ENCODE data around the gene ANG. TPM values are rescaled to one million over a fixed set of nuclear protein-coding genes. Genes with fewer than 3 reads are reported as not detected.

Gene ANG
- total and polyA plus RNA-seq, 2 of the 8 experiments (the other 6 are each of a cell fraction or from before 2014, with no cell fraction given): 2.2 to 4.6 TPM

DNA sequence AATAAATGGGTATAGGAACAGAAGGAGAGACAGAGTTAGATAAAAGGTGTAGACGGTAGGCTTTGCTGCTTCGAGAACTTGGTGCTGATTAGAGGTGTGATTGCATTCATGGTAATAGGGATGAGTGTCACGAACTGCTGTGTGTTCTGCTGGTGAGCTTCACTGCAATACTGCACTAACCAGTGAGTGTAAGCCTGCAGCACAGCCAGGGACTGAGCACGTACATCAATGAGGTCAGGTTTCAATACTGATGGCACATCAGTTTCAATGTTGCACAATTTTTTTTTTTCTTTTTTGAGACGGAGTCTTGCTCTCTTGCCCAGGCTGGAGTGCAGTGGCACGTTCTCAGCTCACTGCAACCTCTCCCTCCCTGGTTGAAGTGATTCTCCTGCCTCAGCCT is 32.2 kb downstream of the ANG start:
- Histone ChIP-seq H3K23ac (ENCODE audit: insufficient read length) (no peak overlapping the region), H3K27ac (ENCODE audit: low read depth, low read length) (no peak overlapping the region), H2BK5ac (ENCODE audit: low read depth, low read length) (no peak overlapping the region), H2BK120ac (replicated peaks; ENCODE audit: low read depth, low read length) (no peak overlapping the region), H3K56ac (replicated peaks; ENCODE audit: insufficient read length, low read depth, low read length) (no peak overlapping the region), H4K91ac (replicated peaks; ENCODE audit: insufficient read length, low read length) (no peak overlapping the region), H3K9me3 (ENCODE audit: insufficient read depth in 2 of 2, low read depth in 1 of 2, low read length in 1 of 2) (no peaks in the 10 kb centered on the region), H3K4me3 (ENCODE audit: extremely low read depth in 1 of 4, insufficient read depth in 2 of 4, low read depth in 3 of 4, low read length in 4 of 4) (no peak overlapping the region), H3K14ac (ENCODE audit: insufficient read length) (no peak overlapping the region), H4K8ac (ENCODE audit: extremely low read depth, insufficient read depth, low read length) (no peak overlapping the region), H2AK5ac (ENCODE audit: low read depth, low read length) (no peak overlapping the region), H3K18ac (ENCODE audit: extremely low read depth, low read length) (no peak overlapping the region), H2BK20ac (ENCODE audit: low read length) (no peak overlapping the region), H3K9ac (replicated peaks in 1 of 4; ENCODE audit: extremely low read depth in 1 of 4, low read depth in 3 of 4, low read length in 3 of 4) (no peak overlapping the region), H3K4me1 (replicated peaks in 1 of 4; ENCODE audit: control insufficient read depth in 3 of 4, insufficient read depth in 4 of 4, low read length in 3 of 4) (no peaks in the 10 kb centered on the region), H3K4ac (replicated peaks; ENCODE audit: insufficient read length, low read depth, low read length) (no peak overlapping the region), H3K4me2 (ENCODE audit: insufficient read depth in 1 of 2, low read depth in 2 of 2, low read length in 2 of 2) (no peak overlapping the region), H2BK15ac (ENCODE audit: low read length) (no peak overlapping the region), H3K23me2 (ENCODE audit: low read depth, low read length) (no peaks in the 10 kb centered on the region), H2AFZ (ENCODE audit: low read length) (no peak overlapping the region), H4K5ac (ENCODE audit: insufficient read length, low read depth, low read length) (no peak overlapping the region), H3K79me2 (ENCODE audit: control insufficient read depth in 1 of 2, insufficient read depth in 2 of 2, low read length in 2 of 2) (no peaks in the 10 kb centered on the region), H4K20me1 (replicated peaks in 1 of 2; ENCODE audit: control insufficient read depth in 1 of 2, insufficient read depth in 2 of 2, low read length in 2 of 2) (no peaks in the 10 kb centered on the region), H3K36me3 (ENCODE audit: control insufficient read depth in 2 of 4, insufficient read depth in 4 of 4, low read length in 3 of 4) (no peaks in the 10 kb centered on the region), H2BK12ac (ENCODE audit: low read depth, low read length) (no peak overlapping the region), H3K27me3 (replicated peaks in 1 of 4; ENCODE audit: control insufficient read depth in 3 of 4, extremely low read depth in 1 of 4, insufficient read depth in 3 of 4, low read length in 3 of 4) (peaks cover 0 to 3% (median 0%) of the 10 kb centered on the region in 4 experiments; a peak in 1 of 7 replicates), H3K79me1 (ENCODE audit: low read depth, low read length) (no peaks in the 10 kb centered on the region)
- WGBS, 2 experiments (ENCODE audit: extremely low coverage in 1 of 2, insufficient coverage in 1 of 2, insufficient read length in 1 of 2, insufficient replicate concordance in 2 of 2, low coverage in 1 of 2, low lambda C conversion rate in 2 of 2, missing lambda C conversion rate in 1 of 2): 90% methylated on average over 6 of the region's 6 CpGs; no CpG with 5 or more reads in 1 of the 2 experiments
- ChIA-PET CTCF (ENCODE audit: partially characterized antibody) (interaction anchor here (0.7 to 1.4 kb wide), 3 partner anchors 10 to 643 kb away, joined by 3 to 9 read pairs (median 3); no protein-coding TSS in a partner anchor), POLR2A (ENCODE audit: partially characterized antibody) (no interaction called here)
- FAIRE-seq: no peak
- DNase-seq (ENCODE audit: low read depth in 1 of 2, low spot score in 2 of 2): no peak
- no peak for TF ChIP-seq KDM1A (IDR thresholded peaks at IDR 0.05; ENCODE audit: borderline replicate concordance, low read length)
- TF ChIP-seq EP300 (IDR thresholded peaks at IDR 0.05; ENCODE audit: borderline replicate concordance in 1 of 2, low read depth in 2 of 2, low read length in 2 of 2): no peak
- no peak for TF ChIP-seq TBP (IDR thresholded peaks at IDR 0.05; ENCODE audit: low read depth, low read length)
- no peak for TF ChIP-seq KDM5A (IDR thresholded peaks at IDR 0.05; ENCODE audit: low read length)
- TF ChIP-seq, protein P1, sequence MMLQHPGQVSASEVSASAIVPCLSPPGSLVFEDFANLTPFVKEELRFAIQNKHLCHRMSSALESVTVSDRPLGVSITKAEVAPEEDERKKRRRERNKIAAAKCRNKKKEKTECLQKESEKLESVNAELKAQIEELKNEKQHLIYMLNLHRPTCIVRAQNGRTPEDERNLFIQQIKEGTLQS (IDR thresholded peaks at IDR 0.05; ENCODE audit: insufficient read depth, low read depth, low read length): no peak
- no peak for TF ChIP-seq CBX8 (IDR thresholded peaks at IDR 0.05; ENCODE audit: borderline replicate concordance, low read depth, low read length)
- no peak for TF ChIP-seq TAF7 (optimal IDR thresholded peaks at IDR 0.05; ENCODE audit: borderline replicate concordance, low read depth, low read length)
- TF ChIP-seq RAD21 (IDR thresholded peaks at IDR 0.05 in 1 of 2, conservative IDR thresholded peaks at IDR 0.05 in 1 of 2; ENCODE audit: low read depth in 2 of 2, low read length in 2 of 2): no peak
- no peak for TF ChIP-seq JUND (IDR thresholded peaks at IDR 0.05; ENCODE audit: low read length)
- no peak for TF ChIP-seq SP1 (IDR thresholded peaks at IDR 0.05; ENCODE audit: low read depth, low read length)
- TF ChIP-seq TCF12 (IDR thresholded peaks at IDR 0.05; ENCODE audit: low read depth, low read length): no peak
- TF ChIP-seq CHD2 (IDR thresholded peaks at IDR 0.05; ENCODE audit: low read length): no peak
